Measurements from ENCODE around the gene ENOSF1. TPM values are rescaled to one million over a fixed set of nuclear protein-coding genes. Genes with fewer than 3 reads are reported as not detected.

The ENOSF1 gene
- total and polyA plus RNA-seq, 2 of the 13 experiments (the other 11 are each of a cell fraction or from before 2014, with no cell fraction given) = 37.6 to 40.1 TPM

GRCh38 chr18:711657-712400, 601 bp downstream of the ENOSF1 start (continued):
- TF ChIP-seq, protein P1, sequence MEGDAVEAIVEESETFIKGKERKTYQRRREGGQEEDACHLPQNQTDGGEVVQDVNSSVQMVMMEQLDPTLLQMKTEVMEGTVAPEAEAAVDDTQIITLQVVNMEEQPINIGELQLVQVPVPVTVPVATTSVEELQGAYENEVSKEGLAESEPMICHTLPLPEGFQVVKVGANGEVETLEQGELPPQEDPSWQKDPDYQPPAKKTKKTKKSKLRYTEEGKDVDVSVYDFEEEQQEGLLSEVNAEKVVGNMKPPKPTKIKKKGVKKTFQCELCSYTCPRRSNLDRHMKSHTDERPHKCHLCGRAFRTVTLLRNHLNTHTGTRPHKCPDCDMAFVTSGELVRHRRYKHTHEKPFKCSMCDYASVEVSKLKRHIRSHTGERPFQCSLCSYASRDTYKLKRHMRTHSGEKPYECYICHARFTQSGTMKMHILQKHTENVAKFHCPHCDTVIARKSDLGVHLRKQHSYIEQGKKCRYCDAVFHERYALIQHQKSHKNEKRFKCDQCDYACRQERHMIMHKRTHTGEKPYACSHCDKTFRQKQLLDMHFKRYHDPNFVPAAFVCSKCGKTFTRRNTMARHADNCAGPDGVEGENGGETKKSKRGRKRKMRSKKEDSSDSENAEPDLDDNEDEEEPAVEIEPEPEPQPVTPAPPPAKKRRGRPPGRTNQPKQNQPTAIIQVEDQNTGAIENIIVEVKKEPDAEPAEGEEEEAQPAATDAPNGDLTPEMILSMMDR (CRISPR knock-in tag; IDR thresholded peaks at IDR 0.05) = peak; percentile 58
- no peak for TF ChIP-seq SMARCE1 (IDR thresholded peaks at IDR 0.05; ENCODE audit: borderline replicate concordance)
- TF ChIP-seq ZGPAT (CRISPR knock-in tag; IDR thresholded peaks at IDR 0.05) = 0 out of 2 replicates have a peak, but pooled peaks have one; percentile 44
- TF ChIP-seq ZNF329 (CRISPR knock-in tag; IDR thresholded peaks at IDR 0.05; ENCODE audit: low read depth) = no peak
- TF ChIP-seq KDM3A (CRISPR knock-in tag; IDR thresholded peaks at IDR 0.05; ENCODE audit: low read depth) = no peak
- 0 out of 2 replicates have a peak, but pooled peaks have one; percentile 28 for TF ChIP-seq RARG (CRISPR knock-in tag; IDR thresholded peaks at IDR 0.05; ENCODE audit: low read depth)
- TF ChIP-seq ZNF274 (CRISPR knock-in tag; IDR thresholded peaks at IDR 0.05) = peak; percentile 19; the same call in 1 of the 2 replicates
- no peak for TF ChIP-seq SIN3A (IDR thresholded peaks at IDR 0.05; ENCODE audit: borderline replicate concordance, low read depth, low read length)
- TF ChIP-seq ZMYM3 (CRISPR knock-in tag; IDR thresholded peaks at IDR 0.05) = peak; percentile 87
- peak; percentile 61 for TF ChIP-seq CEBPG (CRISPR knock-in tag; IDR thresholded peaks at IDR 0.05)
- peak; percentile 22; the same call in 1 of the 2 replicates for TF ChIP-seq WIZ (CRISPR knock-in tag; IDR thresholded peaks at IDR 0.05)
- no peak for TF ChIP-seq ZEB1 (IDR thresholded peaks at IDR 0.05; ENCODE audit: insufficient replicate concordance, low read depth)
- TF ChIP-seq MLLT10 (CRISPR knock-in tag; IDR thresholded peaks at IDR 0.05) = no peak
- TF ChIP-seq KLF16 (CRISPR knock-in tag; IDR thresholded peaks at IDR 0.05) = 0 out of 4 replicates have a peak, but pooled peaks of 1 of the 2 experiments have one; percentile 24
- TF ChIP-seq, protein P2, sequence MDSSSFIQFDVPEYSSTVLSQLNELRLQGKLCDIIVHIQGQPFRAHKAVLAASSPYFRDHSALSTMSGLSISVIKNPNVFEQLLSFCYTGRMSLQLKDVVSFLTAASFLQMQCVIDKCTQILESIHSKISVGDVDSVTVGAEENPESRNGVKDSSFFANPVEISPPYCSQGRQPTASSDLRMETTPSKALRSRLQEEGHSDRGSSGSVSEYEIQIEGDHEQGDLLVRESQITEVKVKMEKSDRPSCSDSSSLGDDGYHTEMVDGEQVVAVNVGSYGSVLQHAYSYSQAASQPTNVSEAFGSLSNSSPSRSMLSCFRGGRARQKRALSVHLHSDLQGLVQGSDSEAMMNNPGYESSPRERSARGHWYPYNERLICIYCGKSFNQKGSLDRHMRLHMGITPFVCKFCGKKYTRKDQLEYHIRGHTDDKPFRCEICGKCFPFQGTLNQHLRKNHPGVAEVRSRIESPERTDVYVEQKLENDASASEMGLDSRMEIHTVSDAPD (CRISPR knock-in tag; IDR thresholded peaks at IDR 0.05) = peak; percentile 30; the same call in 1 of the 2 replicates
- TF ChIP-seq, protein P3, sequence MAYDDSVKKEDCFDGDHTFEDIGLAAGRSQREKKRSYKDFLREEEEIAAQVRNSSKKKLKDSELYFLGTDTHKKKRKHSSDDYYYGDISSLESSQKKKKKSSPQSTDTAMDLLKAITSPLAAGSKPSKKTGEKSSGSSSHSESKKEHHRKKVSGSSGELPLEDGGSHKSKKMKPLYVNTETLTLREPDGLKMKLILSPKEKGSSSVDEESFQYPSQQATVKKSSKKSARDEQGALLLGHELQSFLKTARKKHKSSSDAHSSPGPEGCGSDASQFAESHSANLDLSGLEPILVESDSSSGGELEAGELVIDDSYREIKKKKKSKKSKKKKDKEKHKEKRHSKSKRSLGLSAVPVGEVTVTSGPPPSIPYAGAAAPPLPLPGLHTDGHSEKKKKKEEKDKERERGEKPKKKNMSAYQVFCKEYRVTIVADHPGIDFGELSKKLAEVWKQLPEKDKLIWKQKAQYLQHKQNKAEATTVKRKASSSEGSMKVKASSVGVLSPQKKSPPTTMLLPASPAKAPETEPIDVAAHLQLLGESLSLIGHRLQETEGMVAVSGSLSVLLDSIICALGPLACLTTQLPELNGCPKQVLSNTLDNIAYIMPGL (CRISPR knock-in tag; IDR thresholded peaks at IDR 0.05; ENCODE audit: borderline replicate concordance in 1 of 2, low read depth in 1 of 2) = peak; percentile 45 to 52
- TF ChIP-seq ZNF350 (CRISPR knock-in tag; IDR thresholded peaks at IDR 0.05; ENCODE audit: borderline replicate concordance, low read depth) = no peak; the same call in 1 of the 2 replicates
- no peak for TF ChIP-seq ZNF337 (CRISPR knock-in tag; IDR thresholded peaks at IDR 0.05; ENCODE audit: borderline replicate concordance, low read depth)
- TF ChIP-seq ZFP91 (CRISPR knock-in tag; IDR thresholded peaks at IDR 0.05; ENCODE audit: borderline replicate concordance) = no peak; the same call in 1 of the 2 replicates
- TF ChIP-seq SCMH1 (CRISPR knock-in tag; IDR thresholded peaks at IDR 0.05; ENCODE audit: borderline replicate concordance) = no peak

All from HepG2 (cell line).